ENCODE measurements around the gene CDT1. TPM values are rescaled to one million over a fixed set of nuclear protein-coding genes. Genes with fewer than 3 reads are reported as not detected.

Gene CDT1
- total RNA-seq, 1 donor from 2014 or later: 3.2 TPM

GRCh38 chr16:88804552-88805339 lies 1.2 kb downstream of the CDT1 start:
- DNase-seq (ENCODE audit: low spot score): no peak

- DNase-seq (ENCODE audit: low spot score): no peak
Observed at GRCh38 chr16:88805340-88805715, 1.7 kb downstream of the CDT1 start.

GRCh38 chr16:88805887-88806393 lies 2.4 kb downstream of the CDT1 start:
- no peak for DNase-seq (ENCODE audit: low spot score)

- no peak for DNase-seq (ENCODE audit: low spot score)
Observed at GRCh38 chr16:88806491-88807111, 3.0 kb downstream of the CDT1 start.

GRCh38 chr16:88807142-88807625 lies 3.6 kb downstream of the CDT1 start:
- DNase-seq (ENCODE audit: low spot score): no peak

- no peak for DNase-seq (ENCODE audit: low spot score)
Observed at GRCh38 chr16:88807626-88808453, 4.3 kb downstream of the CDT1 start.

- no peak for DNase-seq (ENCODE audit: low spot score)
Observed at GRCh38 chr16:88809068-88809675, 5.6 kb downstream of the CDT1 start.

- no peak for DNase-seq (ENCODE audit: low spot score)
Observed at GRCh38 chr16:88809676-88810165, 6.1 kb downstream of the CDT1 start.

GRCh38 chr16:88810166-88810911 lies 6.8 kb downstream of the CDT1 start:
- DNase-seq (ENCODE audit: low spot score): no peak

- DNase-seq (ENCODE audit: low spot score): peak; percentile 78
Observed at GRCh38 chr16:88810912-88811768, 7.6 kb downstream of the CDT1 start.

- DNase-seq (ENCODE audit: low spot score): peak; percentile 97
Observed at GRCh38 chr16:88811769-88812512, 8.4 kb downstream of the CDT1 start, which contains the start of gene APRT. Gene APRT, minus strand, starts transcription at chr16:88811928. Its CDS starts 29 bp downstream, at chr16:88811899.

- DNase-seq (ENCODE audit: low spot score): no peak
Observed at GRCh38 chr16:88812513-88813268, 9.1 kb downstream of the CDT1 start.

- no peak for DNase-seq (ENCODE audit: low spot score)
Observed at GRCh38 chr16:88813269-88814143, 9.9 kb downstream of the CDT1 start.

- no peak for DNase-seq (ENCODE audit: low spot score)
Observed at GRCh38 chr16:88814144-88814502, 10.5 kb downstream of the CDT1 start.

- no peak for DNase-seq (ENCODE audit: low spot score)
Observed at GRCh38 chr16:88815227-88815626, 11.6 kb downstream of the CDT1 start.

GRCh38 chr16:88815901-88816589 lies 12.5 kb downstream of the CDT1 start:
- DNase-seq (ENCODE audit: low spot score): no peak

Data from mucosa of gallbladder (tissue), 1 donor.